Vagina (tissue), 2 donors: ENCODE measurements around the gene LMBR1. TPM values are rescaled to one million over a fixed set of nuclear protein-coding genes. Genes with fewer than 3 reads are reported as not detected.
"Not testable (repeated sequence)": the region's sequence is repeated elsewhere in the genome, so short reads cannot be mapped to it uniquely, and the experiment has no call there.

Experiments used
- DNase-seq, 2 donors: peaks; one replicate each; pipeline ENCODE4 v3.0.0-alpha.2; 2017; ENCODE audit errors: extremely low spot score in 2 of 2
- H3K27ac ChIP-seq: fragments of 200-600 bp; sonication (generic); one replicate; pipeline ENCODE4 v1.5.1; 2019
- H3K27me3 ChIP-seq: fragments of 200-600 bp; sonication (generic); one replicate; pipeline ENCODE4 v1.5.1; 2019
- H3K36me3 ChIP-seq, 2 donors: fragments of 200-600 bp; sonication (generic); one replicate each; pipeline ENCODE4 v1.5.1; 2017 to 2019
- H3K4me1 ChIP-seq: fragments of 200-600 bp; sonication (generic); one replicate; pipeline ENCODE4 v1.5.1; 2019
- H3K4me3 ChIP-seq, 2 donors: fragments of 200-600 bp; sonication (generic); 1 replicate in 1 of 2; 2 replicates in 1 of 2; pipeline ENCODE4 v1.5.1; 2016 to 2019
- H3K9me3 ChIP-seq: fragments of 200-600 bp; sonication (generic); one replicate; pipeline ENCODE4 v1.5.1; 2019
- POLR2A ChIP-seq, 2 donors: fragments of 450-650 bp; IDR thresholded peaks; one replicate each; pipeline ENCODE4 v1.6.1; 2017; ENCODE audit warnings: antibody characterized with exemption in 2 of 2, mild to moderate bottlenecking in 2 of 2, moderate library complexity in 2 of 2
- POLR2AphosphoS5 ChIP-seq, 2 donors: sonication (generic); formaldehyde crosslinking; IDR thresholded peaks; one replicate each; pipeline ENCODE4 v1.9.0; 2017; ENCODE audit warnings: antibody characterized with exemption in 2 of 2, mild to moderate bottlenecking in 2 of 2, low read depth in 1 of 2; ENCODE audit not compliant: insufficient read depth in 1 of 2
- intact Hi-C: fragments of 100-400 bp; cut with DNase I; formaldehyde crosslinking; loops from one replicate; pipeline ENCODE4 v1.15.1; 2023
- total RNA-seq: library from RNA; depleted of rRNA; stranded (reverse); fragments of >200 nt; gene quantifications from one replicate; pipeline ENCODE4 v1.2.3, GENCODE V29; 2016
- TF ChIP-seq, protein P1 (sequence below), 3 experiments: fragments of 450-650 bp in 2 of 3; fragments of 200-600 bp in 1 of 3; sonication (generic) in 1 of 3; IDR thresholded peaks; one replicate each; pipeline ENCODE4 v1.5.1; 2017 to 2019; ENCODE audit warnings: antibody characterized with exemption in 3 of 3, mild to moderate bottlenecking in 2 of 3, moderate library complexity in 2 of 3

Gene LMBR1
- total RNA-seq, 1 donor from 2014 or later, result 45.7 TPM

DNA sequence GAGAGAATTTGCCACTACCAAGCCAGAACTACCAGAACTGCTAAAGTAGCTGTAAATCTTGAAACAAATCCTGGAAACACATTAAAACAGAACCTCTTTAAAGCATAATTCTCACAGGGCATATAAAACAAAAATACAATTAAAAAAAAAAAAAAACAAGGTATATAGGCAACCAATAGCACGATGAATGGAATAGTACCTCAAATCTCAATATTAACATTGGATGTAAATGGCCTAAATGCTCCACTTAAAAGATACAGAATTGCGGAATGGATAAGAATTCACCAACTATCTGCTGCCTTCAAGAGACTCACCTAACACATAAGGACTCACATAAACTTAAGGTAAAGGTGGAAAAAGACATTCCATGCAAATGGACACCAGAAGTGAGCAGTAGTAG lies 17.2 kb downstream of the LMBR1 start:
- Histone ChIP-seq H3K4me3 (no peak overlapping the region), H3K36me3 (peaks cover 0 to 8% of the 10 kb centered on the region in 2 donors), H3K27me3 (no peaks in the 10 kb centered on the region), H3K9me3 (no peaks in the 10 kb centered on the region), H3K27ac (no peak overlapping the region), H3K4me1 (no peaks in the 10 kb centered on the region)
- DNase-seq, result no peak
- intact Hi-C loops, result no loop called here
- no peak for TF ChIP-seq POLR2AphosphoS5 (IDR thresholded peaks at IDR 0.05; ENCODE audit: insufficient read depth in 1 of 2, low read depth in 1 of 2)
- TF ChIP-seq, protein P1, sequence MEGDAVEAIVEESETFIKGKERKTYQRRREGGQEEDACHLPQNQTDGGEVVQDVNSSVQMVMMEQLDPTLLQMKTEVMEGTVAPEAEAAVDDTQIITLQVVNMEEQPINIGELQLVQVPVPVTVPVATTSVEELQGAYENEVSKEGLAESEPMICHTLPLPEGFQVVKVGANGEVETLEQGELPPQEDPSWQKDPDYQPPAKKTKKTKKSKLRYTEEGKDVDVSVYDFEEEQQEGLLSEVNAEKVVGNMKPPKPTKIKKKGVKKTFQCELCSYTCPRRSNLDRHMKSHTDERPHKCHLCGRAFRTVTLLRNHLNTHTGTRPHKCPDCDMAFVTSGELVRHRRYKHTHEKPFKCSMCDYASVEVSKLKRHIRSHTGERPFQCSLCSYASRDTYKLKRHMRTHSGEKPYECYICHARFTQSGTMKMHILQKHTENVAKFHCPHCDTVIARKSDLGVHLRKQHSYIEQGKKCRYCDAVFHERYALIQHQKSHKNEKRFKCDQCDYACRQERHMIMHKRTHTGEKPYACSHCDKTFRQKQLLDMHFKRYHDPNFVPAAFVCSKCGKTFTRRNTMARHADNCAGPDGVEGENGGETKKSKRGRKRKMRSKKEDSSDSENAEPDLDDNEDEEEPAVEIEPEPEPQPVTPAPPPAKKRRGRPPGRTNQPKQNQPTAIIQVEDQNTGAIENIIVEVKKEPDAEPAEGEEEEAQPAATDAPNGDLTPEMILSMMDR (IDR thresholded peaks at IDR 0.05), result no peak
- TF ChIP-seq POLR2A (IDR thresholded peaks at IDR 0.05), result no peak

DNA sequence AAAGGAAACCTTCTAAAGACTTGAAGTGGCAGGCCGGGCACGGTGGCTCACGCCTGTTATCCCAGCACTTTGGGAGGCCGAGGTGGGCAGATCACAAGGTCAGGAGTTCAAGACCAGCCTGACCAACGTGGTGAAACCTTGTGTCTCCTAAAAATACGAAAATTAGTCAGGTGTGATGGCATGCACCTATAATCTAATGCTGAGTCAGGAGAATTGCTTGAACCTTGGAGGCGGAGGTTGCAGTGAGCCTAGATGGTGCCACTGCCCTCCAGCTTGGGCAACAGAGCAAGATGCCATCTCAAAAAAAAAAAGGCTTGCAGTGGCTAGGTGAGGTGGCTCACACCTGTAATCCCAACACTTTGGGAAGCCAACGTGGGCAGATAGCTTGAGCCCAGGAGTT lies 24.6 kb downstream of the LMBR1 start:
- DNase-seq, H3K4me3 ChIP-seq, H3K36me3 ChIP-seq, H3K9me3 ChIP-seq, H3K4me1 ChIP-seq, H3K27ac ChIP-seq, H3K27me3 ChIP-seq, intact Hi-C loops: not testable (repeated sequence)

DNA sequence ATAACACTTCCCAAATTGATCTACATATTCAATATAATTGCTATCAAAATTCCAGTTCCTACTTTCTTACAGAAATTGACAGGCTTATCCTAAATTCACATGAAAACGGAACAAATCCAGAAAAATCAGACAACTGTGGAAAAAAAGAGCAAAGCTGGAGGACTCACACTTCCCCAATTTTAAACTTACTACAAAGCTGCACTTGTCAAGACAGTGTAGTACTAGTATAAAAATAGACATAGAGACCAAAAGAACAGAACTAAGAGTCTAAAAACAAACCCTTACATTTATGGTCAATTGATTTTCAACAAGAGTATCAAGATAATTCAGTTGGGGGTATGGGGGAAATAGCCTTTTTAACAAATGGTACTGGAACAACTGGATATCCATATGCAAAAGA lies 27.5 kb downstream of the LMBR1 start:
- peaks cover 3% of the 10 kb centered on the region for H3K9me3 ChIP-seq
- no peak for DNase-seq
- H3K4me1 ChIP-seq, result no peaks in the 10 kb centered on the region
- no peaks in the 10 kb centered on the region for H3K27me3 ChIP-seq
- intact Hi-C loops, result no loop called here
- H3K36me3 ChIP-seq, result peaks cover 0 to 6% of the 10 kb centered on the region in 2 donors
- no peak overlapping the region for H3K4me3 ChIP-seq
- TF ChIP-seq, protein P1 (IDR thresholded peaks at IDR 0.05), result no peak
- TF ChIP-seq POLR2A (IDR thresholded peaks at IDR 0.05) (no peak), POLR2AphosphoS5 (IDR thresholded peaks at IDR 0.05; ENCODE audit: insufficient read depth in 1 of 2, low read depth in 1 of 2) (no peak)
- H3K27ac ChIP-seq, result no peak overlapping the region

DNA sequence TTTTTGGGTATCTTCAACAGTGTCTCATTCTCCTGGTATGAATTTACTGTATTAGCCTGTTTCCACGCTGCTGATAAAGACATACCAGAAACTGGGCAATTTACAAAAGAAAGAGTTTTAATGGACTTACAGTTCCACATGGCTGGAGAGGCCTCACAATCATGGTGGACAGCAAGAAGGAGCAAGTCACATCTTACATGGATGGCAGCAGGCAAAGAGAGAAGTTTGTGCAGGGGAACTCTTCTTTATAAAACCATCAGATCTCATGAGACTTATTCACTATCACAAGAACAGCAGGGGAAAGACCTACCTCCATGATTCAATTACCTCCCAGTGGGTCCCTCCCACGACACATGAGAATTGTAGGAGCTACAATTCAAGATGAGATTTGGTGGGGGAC lies 31.0 kb downstream of the LMBR1 start:
- H3K9me3 ChIP-seq, DNase-seq, intact Hi-C loops, H3K4me1 ChIP-seq, H3K27ac ChIP-seq, H3K27me3 ChIP-seq, H3K4me3 ChIP-seq, H3K36me3 ChIP-seq: not testable (repeated sequence)

DNA sequence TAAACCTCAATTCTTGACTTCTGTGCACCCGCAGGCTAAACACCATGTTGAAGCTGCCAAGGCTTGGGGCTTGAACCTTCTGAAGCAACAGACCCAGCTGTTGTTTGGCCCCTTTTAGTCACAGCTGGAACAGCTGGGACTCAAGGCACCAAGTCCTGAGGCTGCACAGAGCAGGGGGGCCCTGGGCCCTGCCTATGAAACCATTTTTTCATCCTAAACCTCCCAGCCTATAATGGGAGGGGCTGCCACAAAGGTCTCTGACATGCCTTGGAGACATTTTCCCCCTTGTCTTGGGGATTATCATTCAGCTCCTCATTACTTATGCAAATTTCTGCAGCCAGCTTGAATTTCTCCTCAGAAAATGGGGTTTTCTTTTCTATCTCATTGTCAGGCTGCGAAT lies 31.8 kb downstream of the LMBR1 start:
- H3K4me1 ChIP-seq, result no peaks in the 10 kb centered on the region
- H3K27ac ChIP-seq, result no peak overlapping the region
- no peak for DNase-seq
- no peak for TF ChIP-seq POLR2AphosphoS5 (IDR thresholded peaks at IDR 0.05; ENCODE audit: insufficient read depth in 1 of 2, low read depth in 1 of 2)
- peaks cover 3% of the 10 kb centered on the region for H3K9me3 ChIP-seq
- H3K4me3 ChIP-seq, result no peak overlapping the region
- H3K36me3 ChIP-seq, result peaks cover 0 to 7% of the 10 kb centered on the region in 2 donors
- intact Hi-C loops, result no loop called here
- no peaks in the 10 kb centered on the region for H3K27me3 ChIP-seq

GRCh38 chr7:156860099-156860498 lies 32.9 kb downstream of the LMBR1 start:
- H3K27ac ChIP-seq, H3K36me3 ChIP-seq, DNase-seq, H3K9me3 ChIP-seq, intact Hi-C loops, H3K4me1 ChIP-seq, H3K4me3 ChIP-seq, H3K27me3 ChIP-seq: not testable (repeated sequence)

GRCh38 chr7:156858523-156858922 lies 34.5 kb downstream of the LMBR1 start:
- Histone ChIP-seq H3K27ac (no peak overlapping the region), H3K4me3 (no peak overlapping the region), H3K27me3 (no peaks in the 10 kb centered on the region), H3K4me1 (no peaks in the 10 kb centered on the region), H3K36me3 (peaks cover 0 to 7% of the 10 kb centered on the region in 2 donors), H3K9me3 (peaks cover 3% of the 10 kb centered on the region)
- intact Hi-C loops, result no loop called here
- DNase-seq, result no peak
- TF ChIP-seq, protein P1 (IDR thresholded peaks at IDR 0.05), result no peak
- no peak for TF ChIP-seq POLR2AphosphoS5 (IDR thresholded peaks at IDR 0.05; ENCODE audit: insufficient read depth in 1 of 2, low read depth in 1 of 2)
- TF ChIP-seq POLR2A (IDR thresholded peaks at IDR 0.05), result no peak
